Vagina (tissue), 2 donors: ENCODE results near the gene MAMDC2. TPM values are rescaled to one million over a fixed set of nuclear protein-coding genes. Genes with fewer than 3 reads are reported as not detected.

Experiments
- DNase-seq, 2 donors: peaks; one replicate each; pipeline ENCODE4 v3.0.0-alpha.2; 2017; ENCODE audit errors: extremely low spot score in 2 of 2
- H3K27ac ChIP-seq: fragments of 200-600 bp; sonication (generic); one replicate; pipeline ENCODE4 v1.5.1; 2019
- H3K27me3 ChIP-seq: fragments of 200-600 bp; sonication (generic); one replicate; pipeline ENCODE4 v1.5.1; 2019
- H3K36me3 ChIP-seq, 2 donors: fragments of 200-600 bp; sonication (generic); one replicate each; pipeline ENCODE4 v1.5.1; 2017 to 2019
- H3K4me1 ChIP-seq: fragments of 200-600 bp; sonication (generic); one replicate; pipeline ENCODE4 v1.5.1; 2019
- H3K4me3 ChIP-seq, 2 donors: fragments of 200-600 bp; sonication (generic); 1 replicate in 1 of 2; 2 replicates in 1 of 2; pipeline ENCODE4 v1.5.1; 2016 to 2019
- H3K9me3 ChIP-seq: fragments of 200-600 bp; sonication (generic); one replicate; pipeline ENCODE4 v1.5.1; 2019
- POLR2A ChIP-seq, 2 donors: fragments of 450-650 bp; IDR thresholded peaks; one replicate each; pipeline ENCODE4 v1.6.1; 2017; ENCODE audit warnings: antibody characterized with exemption in 2 of 2, mild to moderate bottlenecking in 2 of 2, moderate library complexity in 2 of 2
- POLR2AphosphoS5 ChIP-seq, 2 donors: sonication (generic); formaldehyde crosslinking; IDR thresholded peaks; one replicate each; pipeline ENCODE4 v1.9.0; 2017; ENCODE audit warnings: antibody characterized with exemption in 2 of 2, mild to moderate bottlenecking in 2 of 2, low read depth in 1 of 2; ENCODE audit not compliant: insufficient read depth in 1 of 2
- intact Hi-C: fragments of 100-400 bp; cut with DNase I; formaldehyde crosslinking; loops from one replicate; pipeline ENCODE4 v1.15.1; 2023
- total RNA-seq: library from RNA; depleted of rRNA; stranded (reverse); fragments of >200 nt; gene quantifications from one replicate; pipeline ENCODE4 v1.2.3, GENCODE V29; 2016
- TF ChIP-seq, protein P1 (sequence below), 3 experiments: fragments of 450-650 bp in 2 of 3; fragments of 200-600 bp in 1 of 3; sonication (generic) in 1 of 3; IDR thresholded peaks; one replicate each; pipeline ENCODE4 v1.5.1; 2017 to 2019; ENCODE audit warnings: antibody characterized with exemption in 3 of 3, mild to moderate bottlenecking in 2 of 3, moderate library complexity in 2 of 3

MAMDC2 gene
- total RNA-seq, 1 donor from 2014 or later, result 38.5 TPM

DNA sequence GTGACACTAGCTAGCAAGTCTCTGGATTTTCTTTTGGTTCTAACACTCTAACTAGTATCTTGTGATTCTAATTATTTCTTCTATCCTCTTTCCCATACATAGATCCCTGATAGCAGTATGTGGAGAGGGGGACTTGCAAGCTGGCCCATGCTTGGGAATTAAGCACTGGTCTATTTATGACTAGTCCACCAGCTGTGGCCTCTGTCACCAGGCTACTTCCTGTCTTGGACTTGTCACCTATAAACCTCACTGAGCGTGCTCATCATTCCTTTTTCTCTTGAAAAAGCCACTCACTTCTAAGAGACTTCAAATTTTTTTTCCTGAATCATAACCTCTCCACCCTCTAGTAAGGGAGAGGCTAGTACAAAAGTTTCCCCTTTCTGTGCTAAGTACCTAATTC, 32.3 kb upstream of the MAMDC2 start:
- no peak overlapping the region for H3K4me3 ChIP-seq
- intact Hi-C loops, result no loop called here
- H3K36me3 ChIP-seq, result no peaks in the 10 kb centered on the region
- TF ChIP-seq POLR2AphosphoS5 (IDR thresholded peaks at IDR 0.05; ENCODE audit: insufficient read depth in 1 of 2, low read depth in 1 of 2) (no peak), POLR2A (IDR thresholded peaks at IDR 0.05) (no peak)
- TF ChIP-seq, protein P1, sequence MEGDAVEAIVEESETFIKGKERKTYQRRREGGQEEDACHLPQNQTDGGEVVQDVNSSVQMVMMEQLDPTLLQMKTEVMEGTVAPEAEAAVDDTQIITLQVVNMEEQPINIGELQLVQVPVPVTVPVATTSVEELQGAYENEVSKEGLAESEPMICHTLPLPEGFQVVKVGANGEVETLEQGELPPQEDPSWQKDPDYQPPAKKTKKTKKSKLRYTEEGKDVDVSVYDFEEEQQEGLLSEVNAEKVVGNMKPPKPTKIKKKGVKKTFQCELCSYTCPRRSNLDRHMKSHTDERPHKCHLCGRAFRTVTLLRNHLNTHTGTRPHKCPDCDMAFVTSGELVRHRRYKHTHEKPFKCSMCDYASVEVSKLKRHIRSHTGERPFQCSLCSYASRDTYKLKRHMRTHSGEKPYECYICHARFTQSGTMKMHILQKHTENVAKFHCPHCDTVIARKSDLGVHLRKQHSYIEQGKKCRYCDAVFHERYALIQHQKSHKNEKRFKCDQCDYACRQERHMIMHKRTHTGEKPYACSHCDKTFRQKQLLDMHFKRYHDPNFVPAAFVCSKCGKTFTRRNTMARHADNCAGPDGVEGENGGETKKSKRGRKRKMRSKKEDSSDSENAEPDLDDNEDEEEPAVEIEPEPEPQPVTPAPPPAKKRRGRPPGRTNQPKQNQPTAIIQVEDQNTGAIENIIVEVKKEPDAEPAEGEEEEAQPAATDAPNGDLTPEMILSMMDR (IDR thresholded peaks at IDR 0.05), result no peak
- H3K9me3 ChIP-seq, result no peaks in the 10 kb centered on the region
- peaks cover 8% of the 10 kb centered on the region for H3K4me1 ChIP-seq
- H3K27ac ChIP-seq, result no peak overlapping the region
- no peak for DNase-seq
- no peaks in the 10 kb centered on the region for H3K27me3 ChIP-seq

DNA sequence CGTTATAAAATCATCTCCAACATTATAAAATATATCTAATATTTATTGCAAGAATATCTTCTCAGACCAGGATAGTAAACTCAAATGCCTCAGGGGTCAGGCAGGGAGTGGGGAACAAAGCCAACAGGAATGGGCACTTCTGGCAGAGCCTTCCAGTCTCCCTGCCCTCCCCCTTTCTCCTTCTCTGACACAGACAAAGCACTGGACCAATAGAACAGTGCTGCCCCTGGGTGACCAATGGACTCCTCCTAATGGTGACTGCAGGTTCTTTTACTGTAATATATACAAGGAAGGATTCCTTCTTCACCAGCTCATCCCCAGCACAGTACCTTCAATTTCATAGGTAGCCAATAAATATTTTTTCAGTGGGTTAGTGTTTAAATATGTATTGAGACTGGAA, 31.1 kb upstream of the MAMDC2 start:
- no peaks in the 10 kb centered on the region for H3K27me3 ChIP-seq
- no peak overlapping the region for H3K27ac ChIP-seq
- no peak for TF ChIP-seq POLR2AphosphoS5 (IDR thresholded peaks at IDR 0.05; ENCODE audit: insufficient read depth in 1 of 2, low read depth in 1 of 2)
- TF ChIP-seq, protein P1 (IDR thresholded peaks at IDR 0.05), result no peak
- no peak for TF ChIP-seq POLR2A (IDR thresholded peaks at IDR 0.05)
- H3K9me3 ChIP-seq, result no peaks in the 10 kb centered on the region
- peaks cover 8% of the 10 kb centered on the region for H3K4me1 ChIP-seq
- H3K36me3 ChIP-seq, result no peaks in the 10 kb centered on the region
- intact Hi-C loops, result no loop called here
- DNase-seq, result no peak
- no peak overlapping the region for H3K4me3 ChIP-seq

DNA sequence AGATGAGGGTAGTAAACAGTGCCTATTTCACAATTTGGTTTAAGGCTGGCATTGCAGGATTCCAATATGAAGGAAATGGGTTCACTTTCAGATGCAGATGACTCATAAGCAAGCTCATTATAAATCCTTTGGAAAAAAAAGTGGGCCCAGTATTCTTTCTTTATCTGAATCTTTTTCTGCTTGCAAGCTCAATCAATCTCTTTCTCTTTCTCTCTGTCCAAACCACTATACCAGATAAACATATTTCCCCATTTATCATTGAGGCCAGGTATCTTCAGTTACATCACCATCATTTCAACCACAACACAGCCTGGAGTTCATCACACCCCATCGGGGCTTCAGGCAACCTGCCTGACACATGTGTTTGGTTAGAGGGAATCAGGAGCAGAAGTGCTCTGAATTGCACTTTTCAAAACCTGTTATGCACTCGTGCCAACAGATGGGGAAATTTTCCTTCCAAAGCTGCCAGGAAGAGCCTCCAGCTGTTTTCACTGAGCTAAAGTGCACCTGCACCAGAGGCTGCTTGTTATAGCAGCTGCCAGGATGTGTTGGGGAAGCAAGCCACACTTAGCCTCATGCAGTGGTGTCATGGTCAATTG, 30.0 kb upstream of the MAMDC2 start:
- Histone ChIP-seq H3K36me3 (no peaks in the 10 kb centered on the region), H3K27ac (no peak overlapping the region), H3K9me3 (no peaks in the 10 kb centered on the region), H3K4me3 (no peak overlapping the region), H3K27me3 (no peaks in the 10 kb centered on the region), H3K4me1 (peaks cover 8% of the 10 kb centered on the region)
- DNase-seq, result no peak
- intact Hi-C loops, result no loop called here
- TF ChIP-seq POLR2A (IDR thresholded peaks at IDR 0.05), result no peak
- no peak for TF ChIP-seq POLR2AphosphoS5 (IDR thresholded peaks at IDR 0.05; ENCODE audit: insufficient read depth in 1 of 2, low read depth in 1 of 2)
- TF ChIP-seq, protein P1 (IDR thresholded peaks at IDR 0.05), result no peak

DNA sequence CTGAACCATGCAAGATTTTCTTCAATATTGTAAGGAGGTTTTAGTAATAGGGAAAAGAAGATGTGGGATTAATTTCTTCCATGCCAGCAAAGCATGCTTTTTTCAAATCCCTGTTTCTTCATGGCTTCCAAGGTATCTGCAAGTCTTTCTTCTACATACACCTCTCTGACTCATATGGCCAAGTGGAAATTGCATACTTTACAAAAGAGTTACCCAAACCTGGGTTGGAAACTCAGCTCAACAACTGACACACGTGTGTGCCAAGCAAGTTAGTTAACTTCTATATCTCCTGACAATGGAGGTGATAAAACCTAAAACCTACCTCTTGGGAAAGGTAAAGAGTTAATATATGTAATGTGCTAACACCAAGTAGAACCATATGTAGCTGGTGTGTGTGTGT, 28.5 kb upstream of the MAMDC2 start:
- H3K27ac ChIP-seq, result no peak overlapping the region
- intact Hi-C loops, result no loop called here
- H3K27me3 ChIP-seq, result no peaks in the 10 kb centered on the region
- no peaks in the 10 kb centered on the region for H3K36me3 ChIP-seq
- H3K4me3 ChIP-seq, result no peak overlapping the region
- TF ChIP-seq, protein P1 (IDR thresholded peaks at IDR 0.05), result no peak
- TF ChIP-seq POLR2A (IDR thresholded peaks at IDR 0.05) (no peak), POLR2AphosphoS5 (IDR thresholded peaks at IDR 0.05; ENCODE audit: insufficient read depth in 1 of 2, low read depth in 1 of 2) (no peak)
- no peak for DNase-seq
- H3K4me1 ChIP-seq, result peaks cover 8% of the 10 kb centered on the region
- H3K9me3 ChIP-seq, result no peaks in the 10 kb centered on the region

DNA sequence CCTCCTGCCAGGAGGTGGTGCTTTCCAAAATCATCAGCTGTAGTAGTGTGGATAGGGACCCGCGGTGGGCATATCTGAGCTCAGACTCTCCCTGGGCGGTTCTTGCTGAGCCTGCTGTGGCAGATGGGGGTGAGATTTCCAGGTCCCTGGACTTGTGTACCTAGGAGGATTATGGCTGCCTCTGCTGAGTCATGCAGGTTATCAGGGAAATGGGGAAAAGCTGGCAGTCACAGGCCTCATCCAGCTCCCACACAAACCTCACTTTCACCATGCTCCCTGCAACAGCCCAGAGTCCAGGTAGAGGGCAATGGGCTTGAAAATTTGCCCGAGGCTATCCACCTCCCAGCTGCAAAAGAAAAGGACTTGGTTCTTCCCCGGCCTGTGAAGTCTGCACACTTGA, 23.4 kb upstream of the MAMDC2 start:
- no peak for DNase-seq
- no peak for TF ChIP-seq POLR2AphosphoS5 (IDR thresholded peaks at IDR 0.05; ENCODE audit: insufficient read depth in 1 of 2, low read depth in 1 of 2)
- TF ChIP-seq POLR2A (IDR thresholded peaks at IDR 0.05), result no peak
- TF ChIP-seq, protein P1 (IDR thresholded peaks at IDR 0.05), result no peak
- Histone ChIP-seq H3K9me3 (no peaks in the 10 kb centered on the region), H3K4me1 (no peaks in the 10 kb centered on the region), H3K36me3 (no peaks in the 10 kb centered on the region), H3K4me3 (no peak overlapping the region), H3K27ac (no peak overlapping the region), H3K27me3 (no peaks in the 10 kb centered on the region)
- intact Hi-C loops, result no loop called here
